H1 (cell line): Measurements from ENCODE around the gene BDKRB1. TPM values are rescaled to one million over a fixed set of nuclear protein-coding genes. Genes with fewer than 3 reads are reported as not detected.

ENCODE experiments used
- CHD2 ChIP-seq: IDR thresholded peaks from 2 replicates; pipeline ENCODE4 v1.6.1; 2012; ENCODE audit warnings: low read length, improper control_type of control experiment
- SP1 ChIP-seq: IDR thresholded peaks from 2 replicates; pipeline ENCODE4 v1.6.1; 2011; ENCODE audit warnings: low read depth, low read length
- polyA plus RNA-seq, 7 experiments: library from polyadenylated mRNA; depleted of rRNA in 3 of 7; stranded (reverse) in 5 of 7; unstranded in 2 of 7; fragments of >200 nt in 5 of 7; fragments of 200-250 nt in 2 of 7; gene quantifications; 1 replicate in 5 of 7; 2 replicates in 1 of 7; 4 replicates in 1 of 7; pipeline versions ENCODE4 v1.2.1 to v1.2.3, GENCODE V29; 2011 to 2013; ENCODE audit warnings: missing spikeins in 2 of 7, mixed read lengths in 2 of 7
- total RNA-seq: library from RNA; stranded (reverse); fragmentation: NEBNext Ultra II Directional; extraction: Animal tissue kit (Norgen Biotek cat#: 25700); gene quantifications from 2 replicates; pipeline ENCODE4 v1.2.1, GENCODE V29; 2021

BDKRB1 gene
- total and polyA plus RNA-seq, 2 of the 8 experiments (the other 6 are each of a cell fraction or from before 2014, with no cell fraction given) = 0.27 TPM; not detected in 1

DNA sequence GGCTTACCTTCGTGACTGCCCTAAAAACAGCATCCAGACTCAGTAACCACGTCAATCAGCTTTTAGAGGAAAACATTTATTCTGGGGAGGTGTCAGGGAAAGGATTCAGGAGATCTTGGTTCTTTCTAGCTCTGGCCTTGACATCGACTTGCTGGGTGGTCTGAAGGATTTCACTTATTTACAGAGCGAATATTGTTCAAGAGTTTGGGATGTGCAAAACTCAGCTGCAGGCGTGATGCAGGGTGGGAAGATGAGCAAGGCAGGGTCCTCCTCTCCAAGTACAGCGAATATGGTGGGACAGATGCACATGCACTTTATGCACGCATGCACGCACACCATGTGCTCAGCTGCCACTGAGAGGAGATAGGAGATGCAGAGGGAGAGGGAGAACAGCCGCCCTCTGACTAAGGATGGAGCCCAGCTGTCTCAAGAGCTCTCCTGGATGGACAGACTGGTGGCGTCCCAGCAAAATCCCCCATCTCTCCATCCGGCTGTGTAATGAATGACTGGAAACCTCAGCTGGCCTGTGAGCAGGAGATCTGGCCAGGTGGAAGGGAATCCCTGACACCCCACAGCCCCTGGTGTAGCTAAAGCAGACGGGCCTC is 24.4 kb upstream of the BDKRB1 start (continued):
- TF ChIP-seq SP1 = no peak
- TF ChIP-seq CHD2 = no peak
